ENCODE data around the gene PIK3R2. TPM values are rescaled to one million over a fixed set of nuclear protein-coding genes. Genes with fewer than 3 reads are reported as not detected.

PIK3R2 gene
- total and polyA plus RNA-seq, 2 of the 13 experiments (the other 11 are each of a cell fraction or from before 2014, with no cell fraction given) = 18.6 to 25.3 TPM

DNA sequence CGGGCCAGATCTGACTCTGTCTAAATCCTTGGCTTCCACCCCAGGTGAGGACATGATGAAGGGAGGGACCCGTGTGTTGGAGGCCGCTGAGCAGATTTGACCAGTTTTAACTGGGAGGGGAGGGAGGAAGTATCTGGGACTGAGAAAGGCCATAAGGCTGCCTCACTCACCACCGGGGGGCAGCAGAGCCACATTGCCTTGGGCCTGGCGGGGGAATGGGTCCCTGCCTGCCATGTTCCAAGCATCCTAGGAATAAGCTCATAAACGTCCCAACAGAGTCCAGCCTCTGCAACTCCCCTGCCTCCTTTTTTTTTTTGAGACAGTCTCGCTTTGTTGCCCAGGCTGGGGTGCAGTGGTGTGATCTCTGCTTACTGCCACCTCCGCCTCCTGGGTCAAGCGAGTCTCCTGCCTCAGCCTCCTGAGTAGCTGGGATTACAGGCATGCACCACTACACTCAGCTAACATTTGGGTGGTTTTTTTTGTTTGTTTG lies 39.9 kb upstream of the PIK3R2 start (continued):
- no peak for TF ChIP-seq LRRFIP1 (CRISPR knock-in tag; conservative IDR thresholded peaks at IDR 0.05)
- TF ChIP-seq MIER3 (CRISPR knock-in tag; IDR thresholded peaks at IDR 0.05; ENCODE audit: borderline replicate concordance) = 0 out of 2 replicates have a peak, but pooled peaks have one; percentile 35
- TF ChIP-seq, protein P1, sequence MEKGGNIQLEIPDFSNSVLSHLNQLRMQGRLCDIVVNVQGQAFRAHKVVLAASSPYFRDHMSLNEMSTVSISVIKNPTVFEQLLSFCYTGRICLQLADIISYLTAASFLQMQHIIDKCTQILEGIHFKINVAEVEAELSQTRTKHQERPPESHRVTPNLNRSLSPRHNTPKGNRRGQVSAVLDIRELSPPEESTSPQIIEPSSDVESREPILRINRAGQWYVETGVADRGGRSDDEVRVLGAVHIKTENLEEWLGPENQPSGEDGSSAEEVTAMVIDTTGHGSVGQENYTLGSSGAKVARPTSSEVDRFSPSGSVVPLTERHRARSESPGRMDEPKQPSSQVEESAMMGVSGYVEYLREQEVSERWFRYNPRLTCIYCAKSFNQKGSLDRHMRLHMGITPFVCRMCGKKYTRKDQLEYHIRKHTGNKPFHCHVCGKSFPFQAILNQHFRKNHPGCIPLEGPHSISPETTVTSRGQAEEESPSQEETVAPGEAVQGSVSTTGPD (CRISPR knock-in tag; IDR thresholded peaks at IDR 0.05) = no peak
- peak; percentile 60 for TF ChIP-seq SAP130 (CRISPR knock-in tag; IDR thresholded peaks at IDR 0.05; ENCODE audit: low read depth)
- TF ChIP-seq GABPB1 (CRISPR knock-in tag; IDR thresholded peaks at IDR 0.05) = peak; percentile 26; the same call in 1 of the 2 replicates
- TF ChIP-seq ERF (CRISPR knock-in tag; IDR thresholded peaks at IDR 0.05) = peak; percentile 82; the same call in 1 of the 2 replicates
- TF ChIP-seq ZBTB44 (CRISPR knock-in tag; IDR thresholded peaks at IDR 0.05) = no peak
- 0 out of 2 replicates have a peak, but pooled peaks have one; percentile 16 for TF ChIP-seq ZNF788 (CRISPR knock-in tag; IDR thresholded peaks at IDR 0.05; ENCODE audit: borderline replicate concordance)
- no peak for TF ChIP-seq ZFP37 (CRISPR knock-in tag; IDR thresholded peaks at IDR 0.05; ENCODE audit: borderline replicate concordance)
- TF ChIP-seq HDAC2 (CRISPR knock-in tag; IDR thresholded peaks at IDR 0.05) = peak; percentile 40; the same call in 1 of the 2 replicates
- peak; percentile 26; the same call in 1 of the 2 replicates for TF ChIP-seq TARDBP (CRISPR knock-in tag; IDR thresholded peaks at IDR 0.05)
- TF ChIP-seq ZNF597 (CRISPR knock-in tag; IDR thresholded peaks at IDR 0.05) = no peak
- no peak for TF ChIP-seq GZF1 (CRISPR knock-in tag; IDR thresholded peaks at IDR 0.05)
- TF ChIP-seq SALL2 (CRISPR knock-in tag; IDR thresholded peaks at IDR 0.05) = 0 out of 2 replicates have a peak, but pooled peaks have one; percentile 25
